ENCODE results near the gene UBE2D4.

Gene UBE2D4

GRCh38 chr7:43925984-43926797, at the start of gene UBE2D4:
Gene UBE2D4, plus strand, starts transcription at chr7:43926436. Its CDS starts 97 bp downstream, at chr7:43926533.
- Mint-ChIP-seq H3K27me3 (ENCODE audit: low read depth, poor library complexity) (peaks cover 35% of the 10 kb centered on the region), H3K4me3 (peak within 1 kb of the TSS; percentile 86), H3K9me3 (peaks cover 6% of the 10 kb centered on the region), H3K27ac (no peak within 1 kb of the TSS), H3K36me3 (ENCODE audit: low read depth) (peaks cover 11% of the 10 kb centered on the region), H3K4me1 (peaks cover 11% of the 10 kb centered on the region)
- peak; percentile 78 for DNase-seq
- no peak for TF ChIP-seq CTCF (IDR thresholded peaks at IDR 0.05)

GRCh38 chr7:43876976-43877745, 49.1 kb upstream of the UBE2D4 start:
- Mint-ChIP-seq H3K4me3 (no peak overlapping the region), H3K27ac (no peak overlapping the region)
- no peak for TF ChIP-seq CTCF (IDR thresholded peaks at IDR 0.05)

GRCh38 chr7:43877968-43878864, 48.0 kb upstream of the UBE2D4 start:
- DNase-seq = no peak
- H3K36me3 Mint-ChIP-seq (ENCODE audit: low read depth) = peaks cover 48% of the 10 kb centered on the region
- TF ChIP-seq CTCF (IDR thresholded peaks at IDR 0.05) = no peak
- no peaks in the 10 kb centered on the region for H3K4me1 Mint-ChIP-seq
- no peak overlapping the region for H3K27ac Mint-ChIP-seq
- no peaks in the 10 kb centered on the region for H3K9me3 Mint-ChIP-seq
- no peaks in the 10 kb centered on the region for H3K27me3 Mint-ChIP-seq (ENCODE audit: low read depth, poor library complexity)
- no peak overlapping the region for H3K4me3 Mint-ChIP-seq

More at GRCh38 chr7:43876976-43877745, 49.1 kb upstream of the UBE2D4 start:
- DNase-seq = no peak
- no peaks in the 10 kb centered on the region for H3K9me3 Mint-ChIP-seq
- no peaks in the 10 kb centered on the region for H3K27me3 Mint-ChIP-seq (ENCODE audit: low read depth, poor library complexity)
- peaks cover 43% of the 10 kb centered on the region for H3K36me3 Mint-ChIP-seq (ENCODE audit: low read depth)
- H3K4me1 Mint-ChIP-seq = peaks cover 8% of the 10 kb centered on the region

GRCh38 chr7:43878867-43879266, 47.4 kb upstream of the UBE2D4 start:
- Mint-ChIP-seq H3K4me1 (no peaks in the 10 kb centered on the region), H3K27me3 (ENCODE audit: low read depth, poor library complexity) (no peaks in the 10 kb centered on the region), H3K27ac (peak overlapping the region; percentile 87), H3K4me3 (no peak overlapping the region), H3K9me3 (no peaks in the 10 kb centered on the region), H3K36me3 (ENCODE audit: low read depth) (peaks cover 53% of the 10 kb centered on the region)
- TF ChIP-seq CTCF (IDR thresholded peaks at IDR 0.05) = no peak
- DNase-seq = no peak

- H3K4me1 Mint-ChIP-seq = no peaks in the 10 kb centered on the region
- H3K9me3 Mint-ChIP-seq = no peaks in the 10 kb centered on the region
- TF ChIP-seq CTCF (IDR thresholded peaks at IDR 0.05) = no peak
- H3K36me3 Mint-ChIP-seq (ENCODE audit: low read depth) = peaks cover 57% of the 10 kb centered on the region
- DNase-seq = no peak
- no peaks in the 10 kb centered on the region for H3K27me3 Mint-ChIP-seq (ENCODE audit: low read depth, poor library complexity)
- H3K27ac Mint-ChIP-seq = peak overlapping the region; percentile 87
- no peak overlapping the region for H3K4me3 Mint-ChIP-seq
These were observed 46.8 kb upstream of the UBE2D4 start for GRCh38 chr7:43879477-43879876.

Data from nephron progenitor cell (in vitro differentiated cells).